GM12878 (cell line): ENCODE data around the gene NIPAL1. TPM values are rescaled to one million over a fixed set of nuclear protein-coding genes. Genes with fewer than 3 reads are reported as not detected.

Experiments
- BMI1 ChIP-seq: fragments of 450-650 bp; IDR thresholded peaks from 2 replicates; pipeline ENCODE4 v1.6.1; 2016; ENCODE audit warnings: mild to moderate bottlenecking, moderate library complexity, borderline replicate concordance
- CBFB ChIP-seq: IDR thresholded peaks from 2 replicates; pipeline ENCODE4 v1.6.1; 2016; ENCODE audit warnings: antibody characterized with exemption, low read depth
- CBX5 ChIP-seq: sonication (generic); IDR thresholded peaks from 2 replicates; pipeline ENCODE4 v1.6.1; 2016; ENCODE audit warnings: low read depth, moderate library complexity, mild to moderate bottlenecking, inconsistent platforms
- CREB1 ChIP-seq: IDR thresholded peaks from 2 replicates; pipeline ENCODE4 v1.6.1; 2012; ENCODE audit warnings: low read depth, mild to moderate bottlenecking, inconsistent platforms
- EED ChIP-seq: sonication (generic); IDR thresholded peaks from 2 replicates; pipeline ENCODE4 v1.6.1; 2016; ENCODE audit warnings: antibody characterized with exemption, low read depth
- FOXK2 ChIP-seq: fragments of 450-650 bp; IDR thresholded peaks from 2 replicates; pipeline ENCODE4 v1.6.1; 2017; ENCODE audit warnings: mild to moderate bottlenecking, moderate library complexity
- FOXM1 ChIP-seq: IDR thresholded peaks from 2 replicates; pipeline ENCODE4 v1.6.1; 2012; ENCODE audit warnings: low read depth, mild to moderate bottlenecking, inconsistent platforms, low read length, moderate library complexity
- HDGF ChIP-seq: fragments of 450-650 bp; IDR thresholded peaks from 2 replicates; pipeline ENCODE4 v1.6.1; 2016; ENCODE audit warnings: antibody characterized with exemption
- IKZF2 ChIP-seq, 2 experiments: fragments of 450-650 bp; IDR thresholded peaks; 2 replicates each; pipeline ENCODE4 v1.6.1; 2017; ENCODE audit warnings: mild to moderate bottlenecking in 2 of 2, moderate library complexity in 2 of 2
- KLF5 ChIP-seq: fragments of 450-650 bp; IDR thresholded peaks from 2 replicates; pipeline ENCODE4 v1.6.1; 2014; ENCODE audit warnings: mild to moderate bottlenecking; ENCODE audit not compliant: partially characterized antibody
- MEF2A ChIP-seq: IDR thresholded peaks from 2 replicates; pipeline ENCODE4 v1.6.1; 2011; ENCODE audit warnings: low read depth, mild to moderate bottlenecking, low read length, moderate library complexity; ENCODE audit not compliant: insufficient read depth
- MTA2 ChIP-seq: fragments of 450-650 bp; IDR thresholded peaks from 2 replicates; pipeline ENCODE4 v1.6.1; 2016; ENCODE audit warnings: low read depth, mild to moderate bottlenecking, moderate library complexity
- MXI1 ChIP-seq: fragments of 150-350 bp; IDR thresholded peaks from 2 replicates; pipeline ENCODE4 v1.6.1; 2011; ENCODE audit warnings: low read depth, mild to moderate bottlenecking, inconsistent platforms, low read length, improper control_type of control experiment
- NBN ChIP-seq: fragments of 450-650 bp; IDR thresholded peaks from 2 replicates; pipeline ENCODE4 v1.6.1; 2016
- NFYB ChIP-seq: IDR thresholded peaks from 2 replicates; pipeline ENCODE4 v1.6.1; 2011; ENCODE audit warnings: low read depth, mild to moderate bottlenecking, low read length, improper control_type of control experiment, moderate library complexity; ENCODE audit not compliant: insufficient read depth
- POU2F2 ChIP-seq: IDR thresholded peaks from 3 replicates; pipeline ENCODE4 v1.6.1; 2011; ENCODE audit warnings: low read depth, mild to moderate bottlenecking, low read length, borderline replicate concordance
- RAD21 ChIP-seq: IDR thresholded peaks from 2 replicates; pipeline ENCODE4 v1.6.1; 2011; ENCODE audit warnings: mild to moderate bottlenecking, low read depth, low read length, moderate library complexity; ENCODE audit not compliant: insufficient read depth
- RB1 ChIP-seq: fragments of 450-650 bp; formaldehyde crosslinking; IDR thresholded peaks from 2 replicates; pipeline ENCODE4 v1.6.1; 2017; ENCODE audit warnings: mild to moderate bottlenecking, borderline replicate concordance
- RELA ChIP-seq: fragments of 450-650 bp; IDR thresholded peaks from 2 replicates; pipeline ENCODE4 v1.8.0; 2014; ENCODE audit warnings: borderline replicate concordance; ENCODE audit not compliant: partially characterized antibody
- RUNX3 ChIP-seq: IDR thresholded peaks from 2 replicates; pipeline ENCODE4 v1.6.1; 2012; ENCODE audit warnings: low read length, inconsistent platforms
- SMARCA5 ChIP-seq: fragments of 450-650 bp; IDR thresholded peaks from 2 replicates; pipeline ENCODE4 v1.6.1; 2017; ENCODE audit warnings: mild to moderate bottlenecking
- SREBF1 ChIP-seq: IDR thresholded peaks from 2 replicates; pipeline ENCODE4 v1.6.1; 2012; ENCODE audit warnings: mild to moderate bottlenecking, low read length
- SREBF2 ChIP-seq: IDR thresholded peaks from 2 replicates; pipeline ENCODE4 v1.6.1; 2012; ENCODE audit warnings: mild to moderate bottlenecking, low read length
- SUPT20H ChIP-seq: IDR thresholded peaks from 2 replicates; pipeline ENCODE4 v1.6.1; 2011; ENCODE audit warnings: low read depth, mild to moderate bottlenecking, low read length, moderate library complexity, borderline replicate concordance; ENCODE audit not compliant: control insufficient read depth
- TCF7 ChIP-seq: IDR thresholded peaks from 2 replicates; pipeline ENCODE4 v1.6.1; 2014; ENCODE audit warnings: antibody characterized with exemption, borderline replicate concordance
- ZBED1 ChIP-seq: IDR thresholded peaks from 2 replicates; pipeline ENCODE4 v1.6.1; 2016; ENCODE audit warnings: borderline replicate concordance
- ZNF217 ChIP-seq: fragments of 450-650 bp; IDR thresholded peaks from 2 replicates; pipeline ENCODE4 v1.6.1; 2017; ENCODE audit warnings: antibody characterized with exemption, mild to moderate bottlenecking
- ZNF274 ChIP-seq: IDR thresholded peaks from one replicate; pipeline ENCODE4 v1.8.0; 2011; ENCODE audit not compliant: insufficient read length, insufficient read depth
- ZZZ3 ChIP-seq: IDR thresholded peaks from 2 replicates; pipeline ENCODE4 v1.6.1; 2011; ENCODE audit warnings: low read depth; ENCODE audit not compliant: control insufficient read depth, insufficient read length
- polyA plus RNA-seq, 11 experiments: library from polyadenylated mRNA; depleted of rRNA in 4 of 11; unstranded in 6 of 11; stranded (reverse) in 5 of 11; fragments of >200 nt; fragmentation: Nextera tagmentation in 4 of 11; fragmentation: Illumina TruSeq in 1 of 11; extraction: Ambion mirVana in 4 of 11; extraction: Trizol in 1 of 11; gene quantifications; 1 replicate in 1 of 11; 2 replicates in 10 of 11; pipeline versions ENCODE4 v1.2.1 to v1.2.3, GENCODE V29; 2011 to 2016; ENCODE audit warnings: inconsistent platforms in 2 of 11, missing spikeins in 2 of 11, low read depth in 1 of 11
- total RNA-seq, 4 experiments: library from RNA; depleted of rRNA in 3 of 4; stranded (reverse); fragments of >200 nt in 3 of 4; fragmentation: Illumina TruSeq in 1 of 4; extraction: Trizol in 1 of 4; gene quantifications; 2 replicates each; pipeline versions ENCODE4 v1.2.1 to v1.2.3, GENCODE V29; 2013 to 2021
- TF ChIP-seq, protein P1 (sequence below): IDR thresholded peaks from 2 replicates; pipeline ENCODE4 v1.6.1; 2011; ENCODE audit warnings: borderline replicate concordance, low read depth, mild to moderate bottlenecking, moderate library complexity, low read length; ENCODE audit not compliant: insufficient read depth, poor library complexity, severe bottlenecking
- TF ChIP-seq, protein P2 (sequence below): fragments of 450-650 bp; IDR thresholded peaks from 2 replicates; pipeline ENCODE4 v1.6.1; 2017; ENCODE audit warnings: mild to moderate bottlenecking, moderate library complexity

NIPAL1 gene
- total and polyA plus RNA-seq, 10 of the 15 experiments (the other 5 are each of a cell fraction or from before 2014, with no cell fraction given): 0.46 to 9.7 (median 5.9) TPM

DNA sequence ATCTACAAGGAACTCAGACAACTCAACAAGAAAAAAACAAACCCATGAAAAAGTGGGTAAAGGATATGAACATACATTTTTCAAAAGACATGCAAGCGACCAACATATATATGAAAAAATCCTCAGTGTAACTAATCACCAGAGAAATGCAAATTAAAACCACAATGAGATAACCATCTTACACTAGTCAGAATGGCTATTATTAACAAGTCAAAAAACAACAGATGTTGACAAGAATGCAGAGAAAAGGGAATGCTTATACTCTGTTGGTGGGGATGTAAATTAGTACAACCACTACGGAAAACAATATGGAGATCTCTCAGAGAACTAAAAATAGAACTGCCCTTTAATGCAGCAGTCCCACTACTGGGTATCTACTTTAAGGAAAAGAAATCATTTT, 12.1 kb downstream of the NIPAL1 start (continued):
- TF ChIP-seq MTA2 (peak; percentile 71; the same call in 1 of the 2 replicates), EED (no peak), CREB1 (no peak), NBN (peak; percentile 18; the same call in 1 of the 2 replicates), SUPT20H (no peak), RAD21 (no peak), ZNF274 (no peak), FOXM1 (no peak; the same call in 1 of the 2 replicates), NFYB (no peak), CBFB (peak; percentile 18; the same call in 1 of the 2 replicates), SREBF1 (no peak), ZBED1 (peak; percentile 59; the same call in 1 of the 2 replicates), CBX5 (no peak), MXI1 (no peak), SREBF2 (no peak), TCF7 (no peak), BMI1 (no peak), IKZF2 (IDR thresholded peaks at IDR 0.05) (peak; percentile 12 to 47; a peak in 2 of 4 replicates), RB1 (no peak), ZZZ3 (no peak), MEF2A (peak; percentile 84), RELA (no peak), SMARCA5 (no peak), HDGF (no peak), KLF5 (no peak), RUNX3 (peak; percentile 92), FOXK2 (no peak), POU2F2 (peak; percentile 70; the same call in 2 of the 3 replicates), ZNF217 (0 out of 2 replicates have a peak, but pooled peaks have one; percentile 22)
- TF ChIP-seq, protein P1, sequence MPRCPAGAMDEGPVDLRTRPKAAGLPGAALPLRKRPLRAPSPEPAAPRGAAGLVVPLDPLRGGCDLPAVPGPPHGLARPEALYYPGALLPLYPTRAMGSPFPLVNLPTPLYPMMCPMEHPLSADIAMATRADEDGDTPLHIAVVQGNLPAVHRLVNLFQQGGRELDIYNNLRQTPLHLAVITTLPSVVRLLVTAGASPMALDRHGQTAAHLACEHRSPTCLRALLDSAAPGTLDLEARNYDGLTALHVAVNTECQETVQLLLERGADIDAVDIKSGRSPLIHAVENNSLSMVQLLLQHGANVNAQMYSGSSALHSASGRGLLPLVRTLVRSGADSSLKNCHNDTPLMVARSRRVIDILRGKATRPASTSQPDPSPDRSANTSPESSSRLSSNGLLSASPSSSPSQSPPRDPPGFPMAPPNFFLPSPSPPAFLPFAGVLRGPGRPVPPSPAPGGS: no peak
- TF ChIP-seq, protein P2, sequence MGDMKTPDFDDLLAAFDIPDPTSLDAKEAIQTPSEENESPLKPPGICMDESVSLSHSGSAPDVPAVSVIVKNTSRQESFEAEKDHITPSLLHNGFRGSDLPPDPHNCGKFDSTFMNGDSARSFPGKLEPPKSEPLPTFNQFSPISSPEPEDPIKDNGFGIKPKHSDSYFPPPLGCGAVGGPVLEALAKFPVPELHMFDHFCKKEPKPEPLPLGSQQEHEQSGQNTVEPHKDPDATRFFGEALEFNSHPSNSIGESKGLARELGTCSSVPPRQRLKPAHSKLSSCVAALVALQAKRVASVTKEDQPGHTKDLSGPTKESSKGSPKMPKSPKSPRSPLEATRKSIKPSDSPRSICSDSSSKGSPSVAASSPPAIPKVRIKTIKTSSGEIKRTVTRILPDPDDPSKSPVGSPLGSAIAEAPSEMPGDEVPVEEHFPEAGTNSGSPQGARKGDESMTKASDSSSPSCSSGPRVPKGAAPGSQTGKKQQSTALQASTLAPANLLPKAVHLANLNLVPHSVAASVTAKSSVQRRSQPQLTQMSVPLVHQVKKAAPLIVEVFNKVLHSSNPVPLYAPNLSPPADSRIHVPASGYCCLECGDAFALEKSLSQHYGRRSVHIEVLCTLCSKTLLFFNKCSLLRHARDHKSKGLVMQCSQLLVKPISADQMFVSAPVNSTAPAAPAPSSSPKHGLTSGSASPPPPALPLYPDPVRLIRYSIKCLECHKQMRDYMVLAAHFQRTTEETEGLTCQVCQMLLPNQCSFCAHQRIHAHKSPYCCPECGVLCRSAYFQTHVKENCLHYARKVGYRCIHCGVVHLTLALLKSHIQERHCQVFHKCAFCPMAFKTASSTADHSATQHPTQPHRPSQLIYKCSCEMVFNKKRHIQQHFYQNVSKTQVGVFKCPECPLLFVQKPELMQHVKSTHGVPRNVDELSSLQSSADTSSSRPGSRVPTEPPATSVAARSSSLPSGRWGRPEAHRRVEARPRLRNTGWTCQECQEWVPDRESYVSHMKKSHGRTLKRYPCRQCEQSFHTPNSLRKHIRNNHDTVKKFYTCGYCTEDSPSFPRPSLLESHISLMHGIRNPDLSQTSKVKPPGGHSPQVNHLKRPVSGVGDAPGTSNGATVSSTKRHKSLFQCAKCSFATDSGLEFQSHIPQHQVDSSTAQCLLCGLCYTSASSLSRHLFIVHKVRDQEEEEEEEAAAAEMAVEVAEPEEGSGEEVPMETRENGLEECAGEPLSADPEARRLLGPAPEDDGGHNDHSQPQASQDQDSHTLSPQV: no peak
